Ascending aorta (tissue), 2 donors: ENCODE measurements around the gene CEBPZOS. TPM values are rescaled to one million over a fixed set of nuclear protein-coding genes. Genes with fewer than 3 reads are reported as not detected.

Source experiments
- DNase-seq, 2 donors: peaks; one replicate each; pipeline ENCODE4 v3.0.0-alpha.2; 2019; ENCODE audit warnings: low spot score in 2 of 2
- H3K27ac ChIP-seq, 2 donors: fragments of 200-600 bp; sonication (generic); one replicate each; pipeline ENCODE4 v1.5.1; 2016 to 2017; ENCODE audit warnings: mild to moderate bottlenecking in 1 of 2
- H3K27me3 ChIP-seq: fragments of 200-600 bp; sonication (generic); one replicate; pipeline ENCODE4 v1.5.1; 2017
- H3K36me3 ChIP-seq, 2 donors: fragments of 200-600 bp; sonication (generic); one replicate each; pipeline ENCODE4 v1.5.1; 2016
- H3K4me1 ChIP-seq, 2 donors: fragments of 200-600 bp; sonication (generic); one replicate each; pipeline ENCODE4 v1.5.1; 2016 to 2017; ENCODE audit warnings: mild to moderate bottlenecking in 1 of 2
- H3K4me3 ChIP-seq, 2 donors: fragments of 200-600 bp; sonication (generic); one replicate each; pipeline ENCODE4 v1.5.1; 2016 to 2017; ENCODE audit warnings: mild to moderate bottlenecking in 1 of 2
- H3K9me3 ChIP-seq, 2 donors: fragments of 200-600 bp; sonication (generic); one replicate each; pipeline ENCODE4 v1.5.1; 2016
- intact Hi-C: fragments of 100-400 bp; cut with DNase I; formaldehyde crosslinking; loops from one replicate; pipeline ENCODE4 v1.15.1; 2023
- total RNA-seq: library from RNA; depleted of rRNA; stranded (reverse); fragments of >200 nt; gene quantifications from one replicate; pipeline ENCODE4 v1.1.0, GENCODE V29; 2016
- TF ChIP-seq, protein P1 (sequence below), 3 experiments: fragments of 200-600 bp in 2 of 3; fragments of 450-650 bp in 1 of 3; sonication (generic) in 2 of 3; IDR thresholded peaks; one replicate each; pipeline ENCODE4 v1.5.1; 2016 to 2019; ENCODE audit warnings: antibody characterized with exemption in 3 of 3, mild to moderate bottlenecking in 1 of 3, moderate library complexity in 1 of 3

CEBPZOS gene
- total RNA-seq, 1 donor from 2014 or later, result 2.9 TPM

DNA sequence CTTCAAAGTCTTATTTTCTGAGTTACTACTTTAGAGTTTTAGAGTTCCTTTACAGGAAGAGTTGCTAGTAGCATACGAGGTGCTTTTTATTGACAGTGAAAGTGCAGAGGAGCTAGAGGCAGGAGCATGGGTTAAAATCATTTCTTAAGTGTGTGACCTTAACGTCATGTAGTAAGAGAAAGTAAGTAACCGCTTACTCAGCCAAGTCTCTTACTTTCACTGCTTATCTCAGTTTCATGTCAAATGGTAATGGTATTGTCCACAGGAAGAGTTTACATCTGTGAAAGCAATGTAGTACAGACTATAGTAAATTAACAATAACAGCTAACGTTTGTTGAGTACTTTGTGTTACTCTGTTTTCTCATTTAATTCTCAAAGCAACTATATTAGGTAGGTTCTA lies 47.7 kb downstream of the CEBPZOS start:
- H3K27ac ChIP-seq, result no peak overlapping the region
- no peaks in the 10 kb centered on the region for H3K9me3 ChIP-seq
- TF ChIP-seq, protein P1, sequence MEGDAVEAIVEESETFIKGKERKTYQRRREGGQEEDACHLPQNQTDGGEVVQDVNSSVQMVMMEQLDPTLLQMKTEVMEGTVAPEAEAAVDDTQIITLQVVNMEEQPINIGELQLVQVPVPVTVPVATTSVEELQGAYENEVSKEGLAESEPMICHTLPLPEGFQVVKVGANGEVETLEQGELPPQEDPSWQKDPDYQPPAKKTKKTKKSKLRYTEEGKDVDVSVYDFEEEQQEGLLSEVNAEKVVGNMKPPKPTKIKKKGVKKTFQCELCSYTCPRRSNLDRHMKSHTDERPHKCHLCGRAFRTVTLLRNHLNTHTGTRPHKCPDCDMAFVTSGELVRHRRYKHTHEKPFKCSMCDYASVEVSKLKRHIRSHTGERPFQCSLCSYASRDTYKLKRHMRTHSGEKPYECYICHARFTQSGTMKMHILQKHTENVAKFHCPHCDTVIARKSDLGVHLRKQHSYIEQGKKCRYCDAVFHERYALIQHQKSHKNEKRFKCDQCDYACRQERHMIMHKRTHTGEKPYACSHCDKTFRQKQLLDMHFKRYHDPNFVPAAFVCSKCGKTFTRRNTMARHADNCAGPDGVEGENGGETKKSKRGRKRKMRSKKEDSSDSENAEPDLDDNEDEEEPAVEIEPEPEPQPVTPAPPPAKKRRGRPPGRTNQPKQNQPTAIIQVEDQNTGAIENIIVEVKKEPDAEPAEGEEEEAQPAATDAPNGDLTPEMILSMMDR (IDR thresholded peaks at IDR 0.05), result no peak
- H3K4me1 ChIP-seq, result no peaks in the 10 kb centered on the region
- no peak overlapping the region for H3K4me3 ChIP-seq
- intact Hi-C loops, result no loop called here
- peaks cover 36 to 65% of the 10 kb centered on the region in 2 donors for H3K36me3 ChIP-seq
- no peak for DNase-seq
- no peaks in the 10 kb centered on the region for H3K27me3 ChIP-seq

DNA sequence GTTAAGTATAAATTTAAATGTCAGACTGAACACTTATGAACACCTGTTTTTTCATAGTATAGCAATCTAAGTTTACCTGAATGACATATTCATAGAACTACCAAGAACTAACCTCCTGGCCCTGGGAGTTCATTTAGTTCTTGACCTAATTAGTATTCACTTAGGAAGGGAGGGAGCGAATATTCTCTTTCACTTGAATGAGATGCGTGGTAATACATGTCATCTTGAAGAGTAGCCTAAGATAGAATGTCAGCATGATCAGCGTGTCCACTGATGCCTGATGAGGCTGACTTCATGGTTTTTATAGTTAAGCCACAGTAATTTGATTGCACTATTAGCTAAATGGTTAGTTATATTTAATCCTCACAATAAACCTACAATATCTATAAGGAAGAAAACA lies 48.5 kb downstream of the CEBPZOS start:
- intact Hi-C loops, result no loop called here
- peaks cover 35 to 61% of the 10 kb centered on the region in 2 donors for H3K36me3 ChIP-seq
- H3K27ac ChIP-seq, result no peak overlapping the region
- no peaks in the 10 kb centered on the region for H3K9me3 ChIP-seq
- TF ChIP-seq, protein P1 (IDR thresholded peaks at IDR 0.05), result no peak
- no peaks in the 10 kb centered on the region for H3K27me3 ChIP-seq
- H3K4me1 ChIP-seq, result no peaks in the 10 kb centered on the region
- H3K4me3 ChIP-seq, result no peak overlapping the region
- no peak for DNase-seq

- Histone ChIP-seq H3K27me3 (no peaks in the 10 kb centered on the region), H3K9me3 (no peaks in the 10 kb centered on the region), H3K4me3 (no peak overlapping the region), H3K27ac (no peak overlapping the region), H3K4me1 (no peaks in the 10 kb centered on the region), H3K36me3 (peaks cover 35 to 61% of the 10 kb centered on the region in 2 donors)
- intact Hi-C loops, result no loop called here
- DNase-seq, result no peak
- TF ChIP-seq, protein P1 (IDR thresholded peaks at IDR 0.05), result no peak
These were observed 49.9 kb downstream of the CEBPZOS start for GRCh38 chr2:37246205-37246604.

DNA sequence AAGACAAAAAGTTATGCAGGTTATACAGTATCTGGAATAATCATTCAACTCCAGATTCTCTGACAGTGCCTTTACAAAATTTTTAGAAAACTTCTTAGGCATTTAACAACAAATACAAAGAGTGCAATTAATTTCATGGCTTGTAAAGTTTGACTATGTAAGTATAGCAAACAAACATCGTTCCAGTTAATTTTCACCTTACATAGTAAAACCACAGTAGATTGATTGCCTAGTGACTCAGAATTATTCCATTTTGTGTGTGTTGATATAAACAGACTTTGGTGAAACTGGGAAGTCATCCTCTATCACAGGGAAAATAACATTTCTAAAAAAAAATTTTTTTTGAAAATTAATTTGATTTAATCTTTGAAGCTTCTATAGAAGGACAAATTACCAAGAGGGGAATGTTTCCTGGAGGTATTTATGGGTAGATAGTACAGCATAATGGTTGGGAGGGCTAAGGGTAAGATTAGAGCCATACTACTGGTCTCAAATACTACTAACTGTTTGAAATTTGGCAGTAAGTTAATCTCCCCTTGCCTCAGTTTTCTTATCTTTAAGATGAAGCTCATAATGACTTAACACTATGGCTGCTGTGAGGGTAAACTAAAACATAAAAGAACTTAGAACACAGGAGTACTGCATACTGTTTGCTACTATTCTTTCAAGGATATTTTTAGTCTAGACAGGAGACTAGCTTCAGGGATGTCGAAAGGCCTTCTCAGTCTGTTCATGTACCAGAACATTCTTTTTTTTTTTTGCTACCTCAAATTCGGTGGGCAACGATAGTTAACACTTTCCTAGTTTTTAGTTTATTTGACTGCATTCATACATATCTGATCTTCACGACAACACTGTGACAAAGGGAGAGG lies 54.8 kb downstream of the CEBPZOS start:
- no peaks in the 10 kb centered on the region for H3K9me3 ChIP-seq
- H3K36me3 ChIP-seq, result peaks cover 33 to 64% of the 10 kb centered on the region in 2 donors
- intact Hi-C loops, result no loop called here
- H3K27me3 ChIP-seq, result no peaks in the 10 kb centered on the region
- H3K4me1 ChIP-seq, result no peaks in the 10 kb centered on the region
- TF ChIP-seq, protein P1 (IDR thresholded peaks at IDR 0.05), result no peak
- H3K27ac ChIP-seq, result peak overlapping the region in 1 of 2 donors; percentile 15
- no peak for DNase-seq
- no peak overlapping the region for H3K4me3 ChIP-seq

Other genes with a start within 250 kb of the CEBPZOS start
- 4.3 TPM for gene STRN, start 230.0 kb upstream of the CEBPZOS start, total RNA-seq
- 10.6 TPM for gene HEATR5B, start 112.1 kb upstream of the CEBPZOS start, total RNA-seq
- gene GPATCH11, start 112.0 kb upstream of the CEBPZOS start, total RNA-seq, result 0.21 TPM
- gene EIF2AK2, start 39.5 kb upstream of the CEBPZOS start, total RNA-seq, result 10.6 TPM
- gene SULT6B1, start 7.8 kb upstream of the CEBPZOS start, total RNA-seq, result not detected
- 20.2 TPM for gene CEBPZ, start 35.1 kb downstream of the CEBPZOS start, total RNA-seq
- 3.8 TPM for gene NDUFAF7, start 35.2 kb downstream of the CEBPZOS start, total RNA-seq
- gene PRKD3, start 128.3 kb downstream of the CEBPZOS start, total RNA-seq, result 14.0 TPM
- 1.8 TPM for gene QPCT, start 148.1 kb downstream of the CEBPZOS start, total RNA-seq